Measurements from ENCODE around the gene MAP2K3. TPM values are rescaled to one million over a fixed set of nuclear protein-coding genes. Genes with fewer than 3 reads are reported as not detected.

Gene MAP2K3
- total RNA-seq, 1 donor from 2014 or later = 41.3 TPM

DNA sequence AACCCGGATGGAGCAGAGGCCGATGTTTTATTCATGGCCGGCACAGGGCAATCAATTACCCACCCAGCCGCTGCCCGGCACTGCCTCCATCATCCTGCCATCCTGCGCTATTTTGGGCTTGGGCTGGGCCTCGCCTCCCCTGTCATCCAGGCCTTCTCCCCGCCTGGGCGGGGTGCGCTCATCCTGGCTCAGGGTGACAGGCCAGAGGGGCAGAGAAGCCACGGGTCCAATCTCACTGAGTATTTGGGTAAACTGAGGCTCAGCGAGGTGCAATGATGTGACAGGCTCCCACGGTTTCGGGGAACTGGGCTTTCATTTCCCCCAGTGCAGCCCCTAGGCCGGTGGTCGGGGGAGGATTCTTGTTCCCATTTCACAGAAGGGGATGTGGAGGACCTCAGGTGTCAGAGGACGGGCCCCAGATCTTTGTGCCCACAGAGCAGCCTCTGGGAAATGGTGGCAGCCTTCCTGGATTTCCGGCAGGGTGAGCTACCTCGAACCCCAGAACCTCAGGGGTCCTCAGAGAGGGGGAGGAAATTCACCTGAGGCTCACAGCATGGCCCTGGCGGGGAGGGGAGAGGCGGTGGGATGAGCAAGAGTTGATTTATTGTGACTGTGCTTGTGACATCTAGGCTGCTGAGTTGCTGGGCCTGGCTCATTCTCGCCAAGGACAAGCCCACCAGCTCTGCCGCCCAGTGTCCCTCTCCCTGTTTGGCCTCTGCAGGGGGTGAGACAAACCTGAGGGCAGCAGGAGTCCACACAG, 67.9 kb downstream of the MAP2K3 start:
- no peak for ATAC-seq

- ATAC-seq = no peak
These were observed 68.4 kb downstream of the MAP2K3 start for GRCh38 chr17:21352981-21353265.

GRCh38 chr17:21353326-21354010, 69.0 kb downstream of the MAP2K3 start:
- ATAC-seq = no peak

GRCh38 chr17:21354796-21355385, 70.4 kb downstream of the MAP2K3 start:
- no peak for ATAC-seq

- no peak for ATAC-seq
These were observed 71.1 kb downstream of the MAP2K3 start for GRCh38 chr17:21355586-21355985.

DNA sequence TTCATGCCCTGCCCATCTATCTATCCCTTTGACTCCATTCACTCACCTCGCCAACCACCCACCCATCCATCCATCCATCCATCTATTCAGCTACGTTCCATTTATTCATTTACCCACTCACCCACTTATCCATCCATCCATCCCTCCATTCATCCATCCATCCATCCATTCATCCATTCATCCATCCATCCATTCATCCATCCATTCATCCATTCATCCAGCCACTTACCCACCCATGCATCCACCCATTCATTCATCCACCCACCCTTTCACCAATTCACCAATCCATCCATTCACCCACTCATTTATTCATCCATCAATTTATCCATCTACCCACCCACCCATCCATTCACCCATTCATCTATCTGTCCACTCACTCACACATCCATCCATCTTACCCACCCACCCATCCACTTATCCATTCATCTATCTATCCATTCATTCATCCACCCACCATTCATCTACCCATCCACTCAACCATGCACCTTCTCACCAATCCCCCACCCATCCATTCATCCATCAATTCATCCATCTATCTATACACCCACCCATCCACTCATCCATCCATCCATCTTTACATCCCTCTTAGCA, 72.1 kb downstream of the MAP2K3 start:
- ATAC-seq = no peak

- ATAC-seq = no peak
These were observed 72.8 kb downstream of the MAP2K3 start for GRCh38 chr17:21357281-21357680.

- no peak for ATAC-seq
These were observed 73.5 kb downstream of the MAP2K3 start for GRCh38 chr17:21357696-21358656.

DNA sequence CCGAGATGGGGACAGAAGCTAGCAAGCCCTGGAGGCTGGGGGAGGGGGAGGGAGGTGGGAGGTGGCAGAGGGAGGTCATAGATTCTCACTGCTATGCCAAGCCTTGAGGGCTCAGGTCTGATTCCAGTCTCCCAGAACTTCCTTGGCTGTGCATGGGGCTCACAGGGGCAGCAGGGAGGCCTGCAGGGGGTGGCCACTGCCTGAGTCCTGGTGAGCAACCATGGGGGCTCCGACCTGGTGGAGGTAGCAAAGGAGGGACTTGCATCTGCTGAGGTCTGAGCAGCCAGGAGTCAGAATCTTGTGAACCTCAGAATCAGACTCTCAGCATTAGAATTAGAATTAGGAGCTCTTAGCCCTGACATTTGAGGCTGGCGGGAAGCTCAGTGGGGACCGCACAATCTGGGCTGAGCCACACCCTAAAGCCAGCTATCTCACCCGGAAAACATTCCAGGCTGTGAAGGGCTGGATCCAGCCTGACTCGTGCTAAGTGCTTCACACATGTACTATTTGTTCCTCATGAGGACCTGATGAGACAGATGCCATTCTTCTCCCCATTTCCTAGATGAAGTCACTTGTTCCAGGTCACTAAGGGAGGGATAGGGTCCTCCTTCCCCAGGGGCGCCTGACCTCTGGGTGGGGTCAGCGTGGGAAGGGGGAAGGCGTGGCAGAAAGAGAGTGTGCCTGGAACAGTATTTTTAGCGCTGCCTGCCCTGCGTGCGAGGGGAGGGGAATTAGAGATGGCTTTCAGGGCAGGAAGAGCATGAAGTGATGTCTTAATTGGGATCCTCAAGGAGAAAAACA, 74.4 kb downstream of the MAP2K3 start:
- no peak for ATAC-seq

DNA sequence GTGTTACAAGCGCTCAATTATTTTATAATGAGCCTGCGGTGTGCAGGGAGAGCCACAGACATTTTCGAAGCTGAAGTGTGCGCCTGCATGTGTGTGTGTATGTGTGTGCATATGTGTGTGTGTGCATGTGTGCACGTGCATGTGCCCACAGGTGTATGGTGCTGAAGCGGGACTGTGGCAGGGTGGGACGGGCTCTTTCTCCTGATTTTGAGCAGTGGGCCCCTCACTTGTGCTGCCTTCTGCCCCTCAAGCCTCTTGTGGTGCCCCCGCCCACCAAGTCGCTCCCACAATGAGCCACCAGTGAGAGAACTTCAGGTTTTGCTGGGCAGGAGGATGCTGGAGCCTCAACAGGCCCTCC, 75.0 kb downstream of the MAP2K3 start:
- ATAC-seq = no peak

DNA sequence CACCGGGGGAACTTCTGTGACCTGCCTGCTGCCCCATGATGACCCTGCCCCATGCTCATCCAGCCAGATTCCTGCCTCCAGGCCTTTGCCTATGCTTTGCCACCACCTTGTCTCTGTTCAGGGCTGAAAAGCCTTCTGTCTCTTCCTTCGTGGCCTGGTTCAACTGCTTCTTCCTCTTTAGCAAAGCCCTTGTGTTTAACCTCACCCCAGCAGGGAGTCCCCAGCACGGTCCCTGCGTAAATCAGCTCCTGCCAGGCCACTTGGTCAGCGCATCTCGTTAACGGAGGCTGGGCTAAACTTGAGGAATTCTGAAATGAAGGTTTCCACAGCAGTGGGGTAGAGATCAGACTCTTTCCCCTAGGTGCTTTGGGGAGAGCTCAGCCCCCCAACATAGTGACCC, 75.5 kb downstream of the MAP2K3 start:
- ATAC-seq = no peak

GRCh38 chr17:21361020-21361809, 76.7 kb downstream of the MAP2K3 start:
- ATAC-seq = no peak

DNA sequence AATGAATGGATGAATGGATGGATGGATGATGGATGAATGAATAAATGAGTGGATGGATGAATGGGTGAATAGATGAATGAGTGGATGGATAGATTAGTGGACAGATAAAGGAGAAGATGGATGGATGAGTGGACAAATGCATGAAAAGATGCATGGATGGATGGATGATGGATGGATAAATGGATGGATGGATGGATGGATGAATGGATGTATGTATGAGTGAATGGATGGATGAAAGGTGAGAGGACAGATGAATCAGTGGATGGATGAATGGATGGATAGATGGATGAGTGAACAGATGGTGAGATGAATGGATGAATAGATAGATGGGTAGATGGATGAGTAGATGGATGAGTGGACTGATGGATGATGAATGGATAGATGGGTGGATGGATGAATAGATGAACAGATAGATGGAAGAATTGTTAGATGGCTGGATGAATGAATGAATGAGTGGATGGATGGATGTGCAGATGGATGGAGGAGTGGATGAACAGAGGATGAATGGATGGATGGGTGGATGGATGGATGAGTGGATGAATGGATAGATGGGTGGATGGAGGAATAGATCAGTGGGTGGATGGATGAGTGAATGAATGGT, 77.9 kb downstream of the MAP2K3 start:
- no peak for ATAC-seq

GRCh38 chr17:21363776-21364642, 79.5 kb downstream of the MAP2K3 start:
- ATAC-seq = no peak

Other genes starting within 250 kb of the MAP2K3 start
- 93.8 TPM for gene USP22, start 241.7 kb upstream of the MAP2K3 start, total RNA-seq
- gene DHRS7B, start 157.7 kb upstream of the MAP2K3 start, total RNA-seq = 7.5 TPM
- 21.1 TPM for gene TMEM11, start 70.5 kb upstream of the MAP2K3 start, total RNA-seq
- gene NATD1, start 31.3 kb upstream of the MAP2K3 start, total RNA-seq = 2.1 TPM
- not detected for gene KCNJ12, start 91.6 kb downstream of the MAP2K3 start, total RNA-seq

Data from esophagus mucosa (tissue), 1 donor.